WERI-Rb-1 (cell line): ENCODE measurements around the gene DBET.
A peak's percentile ranks its signal among the peaks of the same experiment; 100 is the strongest.
"Not testable (repeated sequence)": the region's sequence is repeated elsewhere in the genome, so short reads cannot be mapped to it uniquely, and the experiment has no call there.

Experiments
- DNase-seq: peaks from one replicate; pipeline ENCODE4 v3.0.0-alpha.2; 2020
- H3K27ac ChIP-seq: fragments of 250-450 bp; sonication (Bioruptor Pico); 2 replicates; pipeline ENCODE4 v1.5.1; 2020; ENCODE audit warnings: mild to moderate bottlenecking, moderate library complexity
- H3K27me3 ChIP-seq: fragments of 250-450 bp; sonication (Bioruptor Pico); 2 replicates; pipeline ENCODE4 v1.5.1; 2021; ENCODE audit warnings: mild to moderate bottlenecking, low read depth, moderate library complexity; ENCODE audit not compliant: insufficient read depth, severe bottlenecking
- H3K36me3 ChIP-seq: fragments of 250-450 bp; sonication (Bioruptor Pico); 2 replicates; pipeline ENCODE4 v1.5.1; 2020; ENCODE audit warnings: mild to moderate bottlenecking, moderate library complexity
- H3K4me3 ChIP-seq: 2 replicates; pipeline ENCODE4 v1.5.1; 2011; ENCODE audit warnings: low read depth, mild to moderate bottlenecking, control low read depth, low read length
- H3K9me3 ChIP-seq: fragments of 250-450 bp; sonication (Bioruptor Pico); 2 replicates; pipeline ENCODE4 v1.5.1; 2021; ENCODE audit warnings: mild to moderate bottlenecking, moderate library complexity; ENCODE audit not compliant: severe bottlenecking
- TF ChIP-seq, protein P1 (sequence below): IDR thresholded peaks from 2 replicates; pipeline ENCODE4 v1.5.1; 2011; ENCODE audit warnings: low read depth, mild to moderate bottlenecking, control low read depth, inconsistent platforms, low read length

Gene DBET

DNA sequence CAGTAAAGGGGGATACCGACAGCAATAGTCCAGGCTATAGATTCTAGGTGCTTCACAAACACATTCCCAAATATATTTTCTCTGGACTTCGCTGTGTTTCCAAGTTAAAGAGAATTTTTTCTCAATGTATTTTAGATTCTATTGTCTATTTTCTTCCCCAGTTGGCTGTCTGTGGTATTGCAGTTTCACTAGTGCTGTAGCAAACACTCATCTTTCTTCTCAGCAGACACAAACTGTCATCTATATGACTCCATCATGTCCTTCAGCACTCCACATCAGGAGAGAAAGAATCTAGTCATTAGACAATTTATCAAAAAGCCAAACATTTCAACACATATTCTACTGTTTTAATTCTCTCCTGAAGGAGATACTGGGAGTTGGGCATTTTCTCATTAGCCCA, at the start of gene DBET:
DBET (plus strand) TSS at position 161 of the 400 bp plus-strand sequence.
- H3K27ac ChIP-seq, H3K27me3 ChIP-seq, H3K36me3 ChIP-seq, H3K9me3 ChIP-seq, DNase-seq, H3K4me3 ChIP-seq: not testable (repeated sequence)

DNA sequence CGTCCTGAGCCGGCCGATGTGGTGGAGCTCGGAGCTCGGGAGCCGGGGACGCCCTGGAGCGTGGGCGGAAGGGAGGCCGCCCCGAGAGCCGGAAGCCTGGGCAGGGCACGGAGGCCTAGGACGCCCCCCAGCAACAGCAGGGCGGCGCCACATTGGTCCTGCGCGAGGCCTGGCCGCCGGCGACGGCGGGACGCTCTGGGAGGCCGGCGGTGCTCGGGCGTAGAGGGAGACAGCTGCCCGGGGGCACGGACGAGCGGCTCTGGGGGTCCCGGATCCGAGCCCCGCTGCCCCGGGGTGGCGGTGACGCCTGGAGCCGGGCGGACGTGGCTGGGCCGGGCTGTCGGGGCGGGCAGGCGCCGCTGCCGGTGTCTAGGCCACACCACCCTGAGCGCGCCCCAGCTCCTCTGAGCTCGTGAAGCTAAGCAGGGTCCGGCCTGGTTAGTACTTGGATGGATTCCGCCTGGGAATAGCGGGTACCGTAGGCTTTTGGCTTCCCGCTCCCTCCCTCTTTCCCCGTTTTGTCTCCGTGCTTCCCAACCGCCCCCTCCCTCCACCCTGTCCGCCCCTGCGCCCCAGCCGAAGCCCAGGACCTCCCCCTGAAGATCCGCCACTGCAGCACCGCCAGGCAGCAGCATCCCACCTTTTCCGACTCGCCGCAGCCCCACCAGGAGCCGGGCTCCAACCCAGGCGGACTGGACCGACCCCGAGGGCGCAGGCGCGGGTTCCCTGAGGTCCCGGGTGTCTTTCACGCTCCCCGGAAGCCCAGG, 49.3 kb upstream of the DBET start:
- Histone ChIP-seq H3K4me3 (peak overlapping the region; percentile 15), H3K36me3 (no peaks in the 10 kb centered on the region), H3K9me3 (peaks cover 48% of the 10 kb centered on the region), H3K27ac (no peak overlapping the region), H3K27me3 (peaks cover 69% of the 10 kb centered on the region)
- DNase-seq, result peak; percentile 57
- TF ChIP-seq, protein P1, sequence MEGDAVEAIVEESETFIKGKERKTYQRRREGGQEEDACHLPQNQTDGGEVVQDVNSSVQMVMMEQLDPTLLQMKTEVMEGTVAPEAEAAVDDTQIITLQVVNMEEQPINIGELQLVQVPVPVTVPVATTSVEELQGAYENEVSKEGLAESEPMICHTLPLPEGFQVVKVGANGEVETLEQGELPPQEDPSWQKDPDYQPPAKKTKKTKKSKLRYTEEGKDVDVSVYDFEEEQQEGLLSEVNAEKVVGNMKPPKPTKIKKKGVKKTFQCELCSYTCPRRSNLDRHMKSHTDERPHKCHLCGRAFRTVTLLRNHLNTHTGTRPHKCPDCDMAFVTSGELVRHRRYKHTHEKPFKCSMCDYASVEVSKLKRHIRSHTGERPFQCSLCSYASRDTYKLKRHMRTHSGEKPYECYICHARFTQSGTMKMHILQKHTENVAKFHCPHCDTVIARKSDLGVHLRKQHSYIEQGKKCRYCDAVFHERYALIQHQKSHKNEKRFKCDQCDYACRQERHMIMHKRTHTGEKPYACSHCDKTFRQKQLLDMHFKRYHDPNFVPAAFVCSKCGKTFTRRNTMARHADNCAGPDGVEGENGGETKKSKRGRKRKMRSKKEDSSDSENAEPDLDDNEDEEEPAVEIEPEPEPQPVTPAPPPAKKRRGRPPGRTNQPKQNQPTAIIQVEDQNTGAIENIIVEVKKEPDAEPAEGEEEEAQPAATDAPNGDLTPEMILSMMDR, result no peak

DNA sequence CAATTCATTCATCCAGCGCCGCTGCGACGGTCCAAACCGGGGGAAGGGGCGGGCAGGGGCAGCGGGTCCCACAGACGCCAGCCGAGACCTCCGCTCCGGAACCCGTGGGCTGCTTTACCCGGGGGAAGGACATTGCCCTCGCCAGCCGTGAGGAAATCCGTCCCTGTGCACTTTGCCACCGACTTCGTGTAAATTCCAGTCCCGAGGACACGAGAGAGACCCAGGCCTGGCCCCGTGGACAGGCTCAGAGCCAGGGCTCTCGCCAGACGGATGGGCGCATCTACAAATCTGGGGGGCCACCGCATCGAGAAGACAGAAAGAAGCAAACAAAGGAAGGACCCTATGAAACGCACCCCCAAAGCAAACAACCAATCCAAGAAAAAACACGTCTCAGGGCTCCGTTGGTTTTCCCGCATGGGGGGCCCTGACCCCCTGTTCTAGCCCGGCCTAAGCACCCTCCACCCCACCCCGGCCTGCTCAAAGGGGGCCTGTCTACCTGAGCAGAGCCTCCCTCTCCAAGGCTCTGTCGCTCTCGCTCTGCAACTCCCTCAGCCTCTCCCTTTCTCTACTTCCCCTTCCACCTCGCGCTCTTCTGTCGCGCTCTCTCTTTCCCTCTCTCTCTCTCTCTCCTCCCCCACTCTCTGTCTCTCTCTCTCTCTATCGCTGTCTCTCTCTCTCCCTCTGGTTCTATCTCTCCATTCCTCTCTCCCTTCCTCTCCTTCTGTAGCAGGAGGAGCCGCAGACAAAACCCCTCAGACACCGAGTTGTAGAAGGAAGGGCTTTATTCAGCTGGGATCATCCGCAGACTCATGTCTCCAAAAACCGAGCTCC, 48.5 kb upstream of the DBET start:
- H3K36me3 ChIP-seq, result no peaks in the 10 kb centered on the region
- H3K27me3 ChIP-seq, result peaks cover 71% of the 10 kb centered on the region
- H3K27ac ChIP-seq, result no peak overlapping the region
- H3K9me3 ChIP-seq, result peaks cover 50% of the 10 kb centered on the region
- DNase-seq, result no peak
- no peak overlapping the region for H3K4me3 ChIP-seq
- TF ChIP-seq, protein P1, result no peak

DNA sequence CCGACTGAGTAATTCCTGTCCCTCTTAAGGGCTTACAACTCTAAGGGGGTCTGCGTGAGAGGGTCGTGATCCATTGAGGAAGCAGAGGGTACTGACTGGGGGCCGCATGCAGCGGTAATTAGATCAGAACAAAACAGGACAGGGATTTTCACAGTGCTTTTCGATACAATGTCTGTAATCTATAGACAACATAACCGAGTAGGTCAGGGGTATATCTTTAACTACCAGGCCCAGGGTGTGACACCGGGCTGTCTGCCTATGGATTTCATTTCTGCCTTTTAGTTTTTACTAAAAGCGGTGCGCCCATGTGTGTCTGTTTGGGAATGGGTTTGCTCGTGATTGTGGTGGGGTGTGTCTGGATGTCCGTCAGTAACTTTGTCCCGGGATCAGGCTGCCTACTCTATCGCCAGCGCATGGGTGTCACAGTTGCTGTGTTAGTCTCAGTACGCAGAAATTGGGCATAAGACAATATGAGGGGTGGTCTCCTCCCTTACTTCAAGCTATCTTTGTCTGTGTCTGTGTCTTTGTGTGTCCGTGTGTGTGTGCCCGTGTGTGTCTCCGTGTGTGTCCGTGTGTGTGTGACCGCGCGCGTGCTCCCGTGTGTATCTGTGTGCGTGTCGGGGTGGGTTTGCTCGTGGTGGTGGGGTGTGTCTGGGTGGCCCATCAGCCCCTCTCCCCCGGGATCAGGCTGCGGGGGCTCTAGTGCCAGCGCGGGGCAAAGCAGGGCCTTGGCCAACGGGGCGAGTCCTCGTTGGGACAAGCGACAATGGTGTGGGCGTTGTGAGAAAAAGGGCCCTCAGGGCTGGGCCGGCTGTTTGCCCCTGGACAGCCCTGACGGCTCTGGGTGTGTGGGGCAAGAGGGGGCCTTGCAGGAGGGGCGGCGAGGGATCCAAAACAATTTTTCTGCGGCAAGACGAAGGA, 47.7 kb upstream of the DBET start:
- no peak overlapping the region for H3K27ac ChIP-seq
- no peak for DNase-seq
- peaks cover 53% of the 10 kb centered on the region for H3K9me3 ChIP-seq
- no peaks in the 10 kb centered on the region for H3K36me3 ChIP-seq
- H3K27me3 ChIP-seq, result peaks cover 76% of the 10 kb centered on the region
- TF ChIP-seq, protein P1, result no peak
- H3K4me3 ChIP-seq, result no peak overlapping the region

DNA sequence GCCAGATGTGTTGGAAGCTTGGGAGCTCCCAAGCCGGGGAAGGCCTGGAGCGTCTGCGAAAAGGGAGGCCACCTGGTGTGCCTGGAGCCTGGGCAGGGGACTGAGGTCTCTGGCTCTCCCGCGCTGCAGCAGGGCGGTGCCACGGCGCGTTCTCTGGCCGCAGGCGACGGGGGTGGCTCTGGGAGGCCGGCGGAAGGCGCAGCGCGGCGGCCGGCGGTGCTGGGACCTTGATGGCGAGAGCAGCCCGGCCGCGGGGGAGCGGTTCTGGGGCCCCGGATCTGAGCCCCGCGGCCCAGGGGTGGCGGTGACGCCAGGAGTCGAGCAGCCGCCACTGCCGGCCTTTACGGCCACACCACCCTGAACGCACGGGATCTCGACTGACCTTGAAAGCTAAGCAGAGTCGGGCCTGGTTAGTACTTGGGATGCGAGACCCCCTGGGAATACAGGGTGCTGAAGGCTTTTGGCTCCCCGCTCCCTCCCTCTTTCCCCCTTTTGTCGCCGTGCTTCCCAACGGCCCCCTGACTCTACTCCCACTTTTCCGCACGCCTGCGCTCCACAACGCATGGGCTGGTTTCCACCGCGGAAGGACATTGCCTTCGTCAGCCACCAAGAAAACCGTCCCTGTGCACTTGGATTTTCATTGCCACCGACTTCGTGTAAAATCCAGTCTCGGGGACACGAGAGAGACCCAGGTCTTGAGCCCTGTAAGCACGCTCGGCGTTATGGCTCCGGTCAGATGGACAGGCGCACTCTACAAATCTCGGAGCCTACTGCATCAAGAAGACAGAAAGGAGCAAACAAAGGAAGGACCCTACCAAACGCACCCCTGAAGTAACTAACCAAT, 46.7 kb upstream of the DBET start:
- no peak for DNase-seq
- Histone ChIP-seq H3K36me3 (no peaks in the 10 kb centered on the region), H3K4me3 (no peak overlapping the region), H3K9me3 (peaks cover 54% of the 10 kb centered on the region), H3K27ac (no peak overlapping the region), H3K27me3 (peaks cover 76% of the 10 kb centered on the region)
- TF ChIP-seq, protein P1, result no peak
